ENCODE results near the gene TNPO1. TPM values are rescaled to one million over a fixed set of nuclear protein-coding genes. Genes with fewer than 3 reads are reported as not detected.
"Not testable (repeated sequence)": the region's sequence is repeated elsewhere in the genome, so short reads cannot be mapped to it uniquely, and the experiment has no call there.

The TNPO1 gene
- 295 and 409 TPM in 2 replicates for total RNA-seq
- polyA plus RNA-seq (2012): 79.9 TPM

GRCh38 chr5:72816284-72817075 is at the start of gene TNPO1:
TSS of gene TNPO1 (plus strand) at chr5:72816661. CDS start at chr5:72816738, 77 bp downstream.
- peak; percentile 93 for DNase-seq (ENCODE audit: low read depth)

- no peak for DNase-seq (ENCODE audit: low read depth)
Measured at GRCh38 chr5:72767289-72768010, 49.0 kb upstream of the TNPO1 start.

DNA sequence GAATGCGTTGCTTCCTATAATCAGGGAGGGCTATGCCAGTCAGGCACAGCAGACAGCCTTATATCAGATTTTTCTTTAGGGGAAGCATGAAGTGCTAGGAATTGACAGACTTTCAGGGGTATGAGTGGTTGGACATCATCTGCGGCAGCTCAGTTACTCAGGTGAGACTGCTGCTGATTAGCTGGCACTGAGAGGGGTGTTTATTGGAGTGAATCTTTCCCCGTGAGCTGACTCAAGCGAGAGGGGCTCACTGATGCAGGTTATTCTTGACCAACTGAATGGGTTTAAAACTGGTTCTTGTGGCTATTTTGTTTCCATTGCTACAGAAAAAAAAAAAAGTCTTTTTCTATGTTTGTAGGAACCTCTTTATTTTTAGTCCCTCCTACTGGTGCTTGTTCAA is 46.2 kb upstream of the TNPO1 start:
- no peak for DNase-seq (ENCODE audit: low read depth)

DNA sequence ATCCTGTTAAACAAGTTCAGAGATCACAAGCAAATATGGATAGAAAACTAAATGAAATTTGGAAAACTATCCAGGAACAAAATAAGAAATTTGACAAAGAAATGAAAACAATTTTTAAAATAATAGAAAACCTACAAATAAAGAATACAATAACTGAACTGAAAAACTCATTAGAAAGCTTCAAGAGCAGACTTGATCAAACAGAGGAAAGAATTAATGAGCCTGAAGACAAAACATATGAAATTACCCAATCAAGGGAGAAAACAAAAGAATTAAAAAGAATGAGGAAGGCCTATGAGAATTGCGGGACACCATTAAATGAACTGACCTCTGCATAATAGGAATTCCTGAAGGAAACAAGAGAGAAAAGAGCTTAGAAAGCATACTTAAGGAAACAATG is 39.8 kb upstream of the TNPO1 start:
- DNase-seq (ENCODE audit: low read depth): no peak

DNA sequence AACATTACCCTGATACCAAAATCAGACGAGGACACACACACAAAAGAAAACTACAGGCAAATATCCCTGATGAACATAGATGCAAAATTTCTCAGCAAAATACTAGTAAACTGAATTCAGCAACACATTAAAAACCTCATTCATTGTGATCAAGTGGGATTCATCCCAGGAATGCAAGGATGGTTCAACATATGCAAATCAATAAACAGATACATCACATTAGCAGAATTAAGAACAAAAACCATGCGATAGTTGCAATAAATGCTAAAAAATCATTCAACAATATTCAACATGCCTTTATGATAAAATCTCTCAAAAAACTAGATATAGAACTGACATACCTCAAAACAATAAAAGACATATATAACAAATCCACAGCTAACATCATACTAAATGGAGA is 36.9 kb upstream of the TNPO1 start:
- no peak for DNase-seq (ENCODE audit: low read depth)

DNA sequence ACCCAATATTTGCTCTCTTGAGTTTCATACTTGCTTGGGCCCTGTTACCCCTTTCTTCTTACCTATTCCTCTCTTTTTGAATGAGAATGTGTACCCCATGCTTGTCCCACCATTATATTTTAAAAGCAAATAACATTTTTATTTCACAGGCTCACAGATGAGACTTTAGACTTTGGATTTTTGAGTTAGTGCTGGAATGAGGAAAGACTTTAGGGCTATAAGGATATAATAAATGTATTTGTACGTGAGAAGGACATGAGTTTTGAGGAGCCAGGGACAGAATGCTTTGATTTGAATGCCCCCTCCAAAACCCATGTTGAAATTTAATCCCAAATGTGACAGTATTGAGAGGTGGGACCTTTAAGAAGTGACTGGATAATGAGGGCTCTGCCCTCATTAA is 33.1 kb upstream of the TNPO1 start:
- no peak for DNase-seq (ENCODE audit: low read depth)

GRCh38 chr5:72784129-72784528 is 32.3 kb upstream of the TNPO1 start:
- DNase-seq (ENCODE audit: low read depth): no peak

DNA sequence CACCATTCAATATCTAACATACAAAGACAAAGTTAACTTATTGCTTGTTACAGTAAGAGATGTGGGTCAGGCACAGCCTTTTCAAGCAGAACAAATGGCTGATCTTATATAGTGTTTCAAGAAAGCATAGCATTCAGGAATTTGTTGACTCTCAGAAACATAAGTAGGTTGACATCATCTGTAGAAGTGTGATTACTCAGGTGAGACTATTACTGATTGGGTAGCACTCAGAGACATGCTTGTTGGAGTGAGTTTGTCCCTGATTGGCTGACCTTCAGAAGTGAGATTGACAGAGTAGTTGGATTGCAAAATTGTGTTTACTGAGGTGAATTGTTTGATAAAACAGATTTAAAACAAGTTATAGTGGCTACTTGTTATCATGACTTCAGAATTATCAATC is 30.7 kb upstream of the TNPO1 start:
- no peak for DNase-seq (ENCODE audit: low read depth)

DNA sequence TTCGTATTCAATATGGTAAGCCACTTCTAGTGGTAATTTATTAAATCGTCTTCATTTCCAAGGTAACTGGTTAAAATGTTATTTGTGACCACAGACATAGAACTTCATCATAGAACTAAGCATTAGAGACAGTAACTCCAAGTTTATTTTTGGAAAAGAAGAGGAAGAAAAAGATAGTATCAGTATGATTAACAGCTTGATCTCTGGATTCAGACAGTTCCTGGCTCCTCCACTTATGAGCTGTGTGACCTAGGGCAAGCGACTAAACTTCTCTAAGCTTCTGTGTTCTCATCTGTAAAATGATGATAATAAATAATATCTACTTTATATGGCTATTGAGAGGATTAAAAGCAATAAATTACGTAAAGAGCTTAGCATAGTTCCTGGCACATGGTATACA is 29.8 kb upstream of the TNPO1 start:
- DNase-seq (ENCODE audit: low read depth): no peak

DNA sequence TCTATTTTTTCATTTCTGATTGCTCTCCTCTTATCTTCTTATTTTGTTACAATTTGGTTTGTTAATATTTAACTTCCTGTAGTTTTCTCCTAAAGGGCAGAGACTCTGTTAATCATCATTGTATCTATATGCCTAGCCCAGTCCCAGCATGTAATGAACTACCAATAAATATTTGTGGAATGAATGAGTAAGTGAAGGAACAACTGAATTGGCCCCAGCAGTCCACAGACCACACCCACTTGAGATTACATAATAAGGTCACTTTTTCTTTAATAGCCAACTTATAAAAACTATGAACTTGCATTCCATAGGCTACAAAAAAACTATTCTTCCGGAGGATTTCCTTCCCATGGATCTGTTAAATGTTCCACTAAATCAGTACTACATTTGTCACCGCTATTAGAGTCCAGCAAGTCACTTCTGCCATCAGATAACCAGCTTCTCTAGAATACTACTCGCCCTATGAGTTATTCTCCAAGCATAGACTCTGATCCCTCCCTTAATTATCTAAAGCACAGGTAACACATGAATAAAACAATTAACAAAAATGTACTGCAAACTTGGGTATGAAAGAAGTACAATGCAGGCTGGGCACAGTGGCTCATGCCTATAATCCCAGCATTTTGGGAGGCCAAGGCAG is 27.5 kb upstream of the TNPO1 start:
- DNase-seq (ENCODE audit: low read depth): no peak

DNA sequence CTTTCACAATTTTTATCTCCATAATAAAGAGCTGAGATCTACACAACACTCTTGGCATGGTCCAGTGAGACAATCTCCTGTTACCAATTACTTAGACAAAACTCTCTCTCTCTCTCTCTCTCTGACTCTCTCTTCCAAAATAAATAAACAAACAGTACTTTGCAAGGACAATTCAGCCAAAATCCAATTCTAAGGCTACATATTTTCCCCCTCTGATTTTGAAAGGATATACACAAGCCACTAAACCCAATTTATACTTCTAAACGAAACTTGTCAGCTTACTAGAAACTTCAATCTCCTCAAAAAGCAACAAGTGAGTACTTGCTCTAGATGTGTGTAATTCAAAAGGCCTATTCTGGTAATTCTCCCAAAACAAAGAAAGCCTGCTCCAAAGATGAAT is 26.3 kb upstream of the TNPO1 start:
- no peak for DNase-seq (ENCODE audit: low read depth)

- DNase-seq (ENCODE audit: low read depth): not testable (repeated sequence)
Measured at GRCh38 chr5:72792662-72793061, 23.8 kb upstream of the TNPO1 start.

DNA sequence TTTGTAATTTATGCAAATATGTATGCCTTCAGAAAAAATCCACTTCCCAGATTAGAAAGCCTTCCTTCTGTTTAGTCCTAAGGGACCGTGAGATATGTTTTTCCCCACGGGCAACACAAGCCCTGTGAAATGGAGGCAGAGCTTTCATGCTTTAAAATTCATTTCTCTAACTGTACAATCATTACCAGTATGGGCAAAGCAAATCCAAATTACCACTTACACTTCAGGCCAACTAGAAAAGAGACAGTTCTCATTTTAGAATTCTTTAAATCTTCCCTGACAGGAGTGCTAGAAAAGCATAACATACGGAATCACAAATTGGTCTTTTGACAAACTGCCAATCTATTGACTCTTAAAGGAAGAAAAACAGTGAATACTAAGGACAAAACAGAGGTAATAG is 20.5 kb upstream of the TNPO1 start:
- DNase-seq (ENCODE audit: low read depth): no peak

DNA sequence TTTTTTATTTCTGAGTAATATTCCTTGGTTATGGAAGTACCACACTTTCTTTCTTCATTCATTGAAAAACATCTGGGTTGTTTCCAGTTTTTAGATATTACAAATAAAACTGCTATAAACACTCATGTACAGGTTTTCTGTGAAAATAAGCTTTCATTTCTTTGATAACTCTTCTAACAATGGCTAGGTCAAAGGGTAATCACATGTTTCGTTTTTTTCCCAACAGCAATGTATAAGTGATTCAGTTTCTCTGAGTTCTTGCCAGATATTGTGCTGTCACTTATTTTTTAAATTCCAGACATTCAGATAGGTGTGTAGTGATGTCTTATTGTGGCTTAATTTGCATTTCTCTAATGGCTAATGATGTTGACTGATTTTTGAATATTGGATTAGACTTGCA is 16.7 kb upstream of the TNPO1 start:
- no peak for DNase-seq (ENCODE audit: low read depth)

- not testable (repeated sequence) for DNase-seq (ENCODE audit: low read depth)
Measured at GRCh38 chr5:72808637-72809036, 7.8 kb upstream of the TNPO1 start.

- DNase-seq (ENCODE audit: low read depth): no peak
Measured at GRCh38 chr5:72811849-72812248, 4.6 kb upstream of the TNPO1 start.

DNA sequence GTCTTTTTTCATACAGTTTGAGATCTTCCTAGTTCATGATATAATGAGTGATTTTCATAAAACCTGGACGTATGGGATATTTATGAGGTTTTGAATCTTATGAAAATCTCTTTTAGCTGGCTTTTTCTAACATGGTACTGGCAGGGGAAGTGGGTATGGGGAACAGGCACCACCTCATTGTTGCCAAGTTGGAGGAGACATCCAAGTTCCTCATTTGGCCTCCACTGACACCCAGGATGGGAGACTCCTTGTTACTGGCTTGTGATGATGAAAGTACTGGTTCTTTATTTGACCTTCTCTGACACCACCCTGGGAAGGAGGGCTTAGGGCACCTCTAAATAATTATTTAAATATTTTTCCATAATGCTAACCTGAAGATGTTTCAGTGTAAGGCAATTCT is 4.0 kb upstream of the TNPO1 start:
- DNase-seq (ENCODE audit: low read depth): no peak

DNA sequence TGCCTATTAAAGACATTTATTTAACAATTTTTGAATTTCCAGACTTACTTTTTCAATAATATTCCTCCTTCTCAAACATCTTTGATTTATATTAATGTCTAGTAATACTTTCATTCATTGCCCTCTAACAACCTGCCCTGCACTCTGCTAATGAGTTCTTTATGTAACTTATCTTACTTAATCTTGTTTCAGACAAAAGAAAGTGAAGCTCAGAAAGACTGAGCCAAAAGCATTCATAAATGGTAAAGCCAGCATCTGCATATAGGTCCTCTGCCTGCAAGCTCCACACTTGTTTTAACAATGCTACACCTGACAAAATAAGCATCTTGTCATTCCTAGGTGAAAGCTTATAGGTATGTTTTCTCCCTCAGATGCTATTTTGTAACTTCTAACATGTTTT is 2.4 kb upstream of the TNPO1 start:
- no peak for DNase-seq (ENCODE audit: low read depth)

DNA sequence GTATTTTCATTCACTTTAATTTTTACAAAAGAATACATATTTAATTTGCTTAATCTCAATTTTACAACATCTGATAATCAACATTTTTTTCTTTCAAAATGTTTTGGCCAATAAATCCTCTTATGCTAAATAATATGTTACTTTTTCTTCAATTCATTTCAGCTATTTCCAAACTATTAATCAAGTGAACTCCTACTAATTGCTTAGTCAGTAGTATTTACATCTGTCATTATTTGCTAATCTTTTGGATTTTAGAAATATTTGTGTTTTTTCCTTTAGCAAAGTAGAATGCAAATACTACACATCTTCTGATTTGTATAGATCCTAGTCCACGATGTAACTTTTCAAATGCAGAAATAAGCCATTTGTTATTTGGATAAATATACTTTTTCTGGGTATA is 1.6 kb upstream of the TNPO1 start:
- no peak for DNase-seq (ENCODE audit: low read depth)

- DNase-seq (ENCODE audit: low read depth): peak; percentile 48
Measured at GRCh38 chr5:72815580-72816283, 729 bp upstream of the TNPO1 start.

DNA sequence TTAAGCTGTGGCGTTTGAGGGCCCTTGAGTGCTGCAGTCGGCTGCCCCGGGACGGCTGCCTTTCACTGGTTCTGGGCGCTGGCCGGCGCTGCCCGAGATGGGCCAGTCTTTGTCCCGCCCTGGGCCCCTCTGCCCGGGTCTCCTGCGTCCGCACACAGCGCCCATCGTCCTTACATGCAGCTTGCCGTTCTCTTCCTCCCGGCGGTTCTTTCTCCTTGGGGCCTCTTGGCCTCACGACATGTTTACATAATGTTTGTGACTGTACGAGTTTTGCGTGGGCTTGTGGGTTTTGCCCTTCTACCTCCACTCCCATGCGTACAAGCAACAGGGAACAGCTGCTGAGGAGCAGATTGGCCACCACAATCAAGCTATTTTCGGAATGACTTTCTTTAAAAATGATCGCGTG is 618 bp downstream of the TNPO1 start:
- peak; percentile 89 for DNase-seq (ENCODE audit: low read depth)
